HG02852 (cell line): ENCODE measurements around the gene ABLIM3.

ENCODE experiments used
- ATAC-seq: cut with Tn5 transposase; IDR thresholded peaks from one replicate; pipeline ENCODE4 v1.9.1; 2021; ENCODE audit warnings: mild to moderate bottlenecking, moderate library complexity; ENCODE audit not compliant: unreplicated experiment

Gene ABLIM3

DNA sequence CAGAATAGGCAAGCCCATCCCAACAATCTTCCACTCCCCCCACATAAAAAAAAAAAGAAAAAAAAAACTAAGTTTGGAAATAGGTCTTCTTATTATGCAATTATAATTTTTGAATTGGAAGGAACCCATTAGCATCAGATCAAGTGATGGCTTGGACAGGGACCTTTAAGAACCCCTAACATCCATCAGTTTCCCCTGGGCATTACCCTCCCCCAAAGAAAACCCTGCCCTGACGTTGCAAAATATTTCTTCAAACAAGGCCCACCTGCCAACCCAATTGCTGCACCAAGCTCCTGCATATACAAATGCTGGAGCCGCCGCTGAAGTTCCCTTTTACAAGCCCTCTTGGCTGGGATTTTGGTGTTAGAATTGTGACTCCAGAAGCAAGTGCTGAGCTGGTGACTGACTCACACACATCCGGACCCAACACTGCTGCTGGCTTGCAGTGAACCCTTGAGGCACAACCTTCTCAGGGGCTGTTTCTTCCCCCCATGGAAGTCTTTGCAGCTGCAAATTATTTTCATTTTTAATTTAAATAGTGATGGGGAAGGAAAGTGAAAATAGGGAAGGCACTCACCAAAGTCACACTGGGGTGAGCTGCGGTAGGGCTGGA lies 74.3 kb downstream of the ABLIM3 start:
- ATAC-seq, result no peak

DNA sequence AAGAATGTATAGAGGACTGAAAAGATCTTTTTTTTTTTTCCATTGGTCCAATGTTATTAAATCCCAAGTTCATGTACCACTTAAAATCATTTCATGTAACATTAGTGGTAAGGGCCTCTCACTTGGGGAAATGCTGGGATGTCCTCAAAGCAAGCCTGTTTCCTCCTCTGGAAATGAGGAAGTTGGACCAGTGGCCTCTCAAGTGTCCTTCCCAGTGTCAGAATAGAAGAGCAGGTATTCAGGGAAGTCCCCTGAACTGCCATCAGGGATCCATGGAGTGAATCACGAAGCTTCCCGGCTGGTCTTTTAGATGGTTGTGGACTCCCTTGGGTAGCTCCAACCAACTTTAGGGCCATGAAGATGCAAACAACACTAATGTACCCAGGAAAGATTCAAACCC lies 75.2 kb downstream of the ABLIM3 start:
- ATAC-seq, result no peak

GRCh38 chr5:149217096-149217802 lies 76.0 kb downstream of the ABLIM3 start:
- no peak for ATAC-seq

GRCh38 chr5:149217803-149218155 lies 76.5 kb downstream of the ABLIM3 start:
- no peak for ATAC-seq

DNA sequence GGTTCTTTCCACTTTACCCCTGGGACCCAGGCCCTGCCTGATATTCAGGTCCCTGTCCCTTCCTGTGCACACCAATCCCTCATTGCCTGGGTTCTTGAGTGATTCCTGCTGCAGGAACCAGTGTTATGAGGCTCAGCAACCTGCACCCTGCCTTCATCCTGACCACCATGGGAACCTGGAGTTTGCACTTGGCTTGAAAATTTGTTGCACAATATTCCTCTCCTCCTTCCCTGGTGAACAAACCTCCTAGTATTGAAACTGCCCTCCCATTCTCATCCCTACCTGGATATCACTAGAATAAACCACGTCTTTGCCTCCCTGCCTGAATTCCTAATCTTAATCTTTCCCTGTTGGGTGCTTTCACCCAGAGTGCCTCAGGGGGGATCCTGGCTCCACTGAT lies 78.3 kb downstream of the ABLIM3 start:
- no peak for ATAC-seq

DNA sequence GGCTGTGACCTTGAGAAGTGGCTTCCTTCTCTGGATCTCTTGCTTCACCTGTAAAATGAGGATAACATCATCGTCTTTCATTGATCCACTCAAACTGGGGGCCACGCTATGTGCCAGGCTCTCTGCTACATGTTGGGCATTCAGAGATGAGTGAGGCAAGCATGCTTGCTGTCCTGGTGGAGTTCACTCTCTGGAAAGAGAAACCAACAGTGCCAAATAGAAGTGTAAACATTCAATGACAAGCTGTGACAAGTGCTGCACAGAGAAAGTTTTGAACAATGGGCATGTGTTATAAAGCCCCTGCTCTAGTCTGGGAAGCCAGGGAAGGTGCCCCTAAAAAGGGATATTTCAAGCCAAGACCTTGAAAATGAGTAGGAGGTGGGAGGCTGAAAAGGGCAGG lies 79.5 kb downstream of the ABLIM3 start:
- ATAC-seq, result no peak

GRCh38 chr5:149221326-149221725 lies 80.0 kb downstream of the ABLIM3 start:
- no peak for ATAC-seq

DNA sequence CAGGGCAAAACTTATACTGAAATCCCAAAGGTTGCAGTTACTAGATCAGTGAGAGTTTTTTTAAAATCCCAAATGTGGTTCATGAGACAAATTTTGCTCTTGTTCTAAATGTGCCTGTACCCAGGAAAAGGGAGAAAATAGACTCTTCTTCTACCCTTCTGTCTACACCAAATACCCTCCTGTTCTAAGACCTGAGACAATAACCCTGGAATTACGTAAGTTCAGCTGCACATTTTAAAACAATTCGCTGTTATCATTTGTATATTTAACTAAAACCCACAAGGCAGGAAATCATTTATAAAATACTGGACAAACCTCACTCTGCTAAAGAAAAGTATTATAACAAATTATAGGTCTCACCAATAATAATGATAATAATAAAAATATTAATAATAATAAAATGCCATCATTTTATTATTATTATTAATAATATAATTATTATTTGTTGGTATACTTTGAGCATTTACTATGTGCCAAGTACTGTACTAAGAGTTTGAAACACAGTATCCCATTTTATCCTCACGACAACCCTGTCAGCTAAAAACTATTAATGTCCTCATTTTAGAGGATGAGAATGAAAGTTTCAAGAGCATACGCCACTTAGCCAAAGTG lies 80.5 kb downstream of the ABLIM3 start:
- ATAC-seq, result no peak

DNA sequence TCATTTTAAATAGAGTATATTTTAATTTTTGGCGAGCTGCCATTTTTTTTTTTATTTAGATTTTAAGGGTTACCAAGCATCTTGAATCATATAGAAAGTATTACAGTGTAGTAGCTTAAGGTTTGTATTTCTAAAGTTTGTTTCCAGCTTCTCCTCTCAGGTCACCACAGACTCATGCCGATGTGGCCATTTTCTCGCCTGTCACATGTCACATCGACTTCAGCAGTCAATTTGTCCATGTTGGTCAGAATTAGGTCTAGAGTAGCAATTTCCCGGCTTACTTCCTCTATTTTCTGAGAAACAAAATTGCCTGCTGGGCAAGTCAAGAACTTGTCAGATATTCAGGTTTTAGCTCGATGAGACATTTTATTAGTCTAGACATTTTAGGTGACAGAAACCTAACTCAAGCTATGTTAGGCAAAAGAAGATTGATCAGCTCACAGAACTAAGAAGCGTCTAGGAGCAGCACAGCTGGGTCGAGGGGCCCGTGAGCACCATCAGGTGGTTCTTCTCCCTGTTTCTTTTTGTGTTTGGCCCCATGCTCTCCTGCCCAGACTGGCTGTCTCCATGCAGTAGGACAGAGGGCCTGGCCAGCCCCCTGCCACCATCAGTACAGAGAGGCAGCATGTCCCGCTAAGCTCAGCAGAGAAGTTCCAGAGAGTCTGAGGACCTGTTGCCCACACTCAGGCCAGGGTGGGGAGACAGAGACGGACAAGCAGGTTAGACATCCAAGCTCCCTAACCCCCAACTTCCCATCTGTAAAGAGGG lies 82.0 kb downstream of the ABLIM3 start:
- ATAC-seq, result no peak

DNA sequence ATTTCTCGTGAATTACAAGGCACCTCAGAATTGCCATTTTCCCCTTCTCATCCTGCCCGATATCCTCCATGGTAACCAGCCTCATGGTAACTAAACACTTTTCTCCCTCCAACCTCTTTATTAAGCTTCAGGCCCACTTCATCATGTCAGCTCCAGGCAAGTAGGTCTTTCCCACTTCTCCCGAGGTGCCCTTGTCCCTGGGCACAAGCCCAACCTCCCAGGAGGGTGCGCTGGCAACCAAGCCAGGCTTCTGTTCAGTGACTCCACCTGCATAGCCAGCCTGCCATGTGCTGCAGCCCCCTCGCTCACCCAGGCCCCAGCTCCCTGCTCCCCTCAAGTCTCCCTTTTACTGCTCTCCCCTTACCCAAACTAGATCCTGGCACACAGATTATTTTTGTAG lies 83.0 kb downstream of the ABLIM3 start:
- no peak for ATAC-seq

GRCh38 chr5:149227168-149227826 lies 86.0 kb downstream of the ABLIM3 start:
- no peak for ATAC-seq

DNA sequence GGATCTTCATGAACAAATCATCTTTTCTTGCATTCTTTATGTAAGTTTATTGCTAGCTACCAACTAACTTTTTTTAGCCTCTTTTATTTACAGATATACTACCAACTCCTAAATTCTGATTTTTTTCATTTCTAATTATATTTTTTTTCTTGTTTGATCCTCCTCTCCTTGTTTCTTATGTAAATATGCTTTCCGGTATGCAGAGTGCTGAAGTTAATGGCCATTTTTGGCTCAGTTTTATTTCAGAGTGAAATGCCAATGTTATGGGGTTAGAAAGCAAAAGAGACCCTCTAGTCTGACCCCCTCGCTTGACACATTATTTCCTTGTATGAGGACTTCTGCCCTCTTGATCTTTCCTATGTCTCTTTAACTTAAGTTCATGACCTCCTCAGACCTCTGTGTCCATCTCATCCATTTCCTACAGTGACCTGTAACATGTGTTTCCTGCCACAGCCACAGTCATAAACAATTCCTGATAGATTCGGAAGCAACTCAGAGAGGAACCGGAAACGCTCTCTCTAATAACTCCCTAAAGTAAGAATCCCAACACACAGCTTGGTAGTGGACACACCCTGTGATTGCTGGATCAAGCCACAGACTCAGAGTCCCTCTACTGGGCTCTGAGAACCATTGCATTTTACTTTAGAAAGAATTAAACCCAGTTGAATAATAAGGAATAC lies 87.5 kb downstream of the ABLIM3 start:
- no peak for ATAC-seq

DNA sequence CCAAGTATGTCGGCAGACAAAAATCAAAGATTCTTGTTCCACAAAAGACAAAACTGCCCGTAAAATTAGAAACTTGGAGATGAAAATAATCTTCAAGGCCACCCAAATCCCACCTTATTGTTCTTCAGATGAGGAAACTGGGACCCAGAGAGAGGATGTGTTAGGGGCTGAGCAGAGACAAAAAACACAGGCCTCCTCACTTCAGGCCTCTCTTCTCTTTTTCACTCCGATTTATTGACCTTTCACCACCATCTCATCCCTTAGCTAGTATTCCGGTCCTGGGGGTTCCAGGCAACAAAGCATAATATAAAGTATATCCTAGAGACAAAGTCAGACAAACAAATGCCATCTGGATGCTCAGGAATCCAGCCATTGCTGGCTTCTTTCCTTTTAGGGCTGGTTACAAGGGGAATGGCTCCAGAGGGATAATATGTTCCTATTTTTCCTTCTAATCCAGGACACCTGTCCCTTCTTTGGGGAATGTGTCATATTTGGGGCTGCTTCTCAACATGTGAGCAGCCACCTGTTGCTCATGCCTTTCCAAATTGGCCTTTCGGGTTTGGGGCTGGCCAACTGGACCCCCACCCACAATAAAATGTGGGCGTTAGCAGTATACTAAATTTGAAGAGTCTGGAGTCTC lies 88.1 kb downstream of the ABLIM3 start:
- ATAC-seq, result no peak

GRCh38 chr5:149235841-149236240 lies 94.5 kb downstream of the ABLIM3 start:
- no peak for ATAC-seq

GRCh38 chr5:149237662-149238061 lies 96.4 kb downstream of the ABLIM3 start:
- no peak for ATAC-seq

DNA sequence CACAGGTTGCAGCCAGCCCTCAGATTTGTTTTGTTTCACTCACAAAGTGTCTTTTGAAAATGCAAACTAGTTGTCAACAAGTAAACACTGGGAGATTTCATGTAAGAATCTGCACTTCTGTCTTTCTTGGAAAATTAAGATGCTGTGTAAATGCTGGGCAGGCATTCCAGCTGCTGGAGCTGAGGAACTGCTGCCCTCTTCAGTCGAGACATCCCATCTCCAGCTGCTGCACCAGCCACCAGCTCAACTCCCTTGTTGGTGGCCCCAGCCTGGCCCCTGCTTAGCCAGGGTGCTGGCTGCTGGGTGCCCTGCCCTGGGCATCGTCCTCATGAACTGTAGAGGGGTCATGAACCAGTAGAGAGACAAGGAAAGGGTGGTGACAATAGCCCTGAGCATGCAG lies 97.2 kb downstream of the ABLIM3 start:
- ATAC-seq, result no peak

- no peak for ATAC-seq
Observed at GRCh38 chr5:149239917-149240316, 98.6 kb downstream of the ABLIM3 start.

DNA sequence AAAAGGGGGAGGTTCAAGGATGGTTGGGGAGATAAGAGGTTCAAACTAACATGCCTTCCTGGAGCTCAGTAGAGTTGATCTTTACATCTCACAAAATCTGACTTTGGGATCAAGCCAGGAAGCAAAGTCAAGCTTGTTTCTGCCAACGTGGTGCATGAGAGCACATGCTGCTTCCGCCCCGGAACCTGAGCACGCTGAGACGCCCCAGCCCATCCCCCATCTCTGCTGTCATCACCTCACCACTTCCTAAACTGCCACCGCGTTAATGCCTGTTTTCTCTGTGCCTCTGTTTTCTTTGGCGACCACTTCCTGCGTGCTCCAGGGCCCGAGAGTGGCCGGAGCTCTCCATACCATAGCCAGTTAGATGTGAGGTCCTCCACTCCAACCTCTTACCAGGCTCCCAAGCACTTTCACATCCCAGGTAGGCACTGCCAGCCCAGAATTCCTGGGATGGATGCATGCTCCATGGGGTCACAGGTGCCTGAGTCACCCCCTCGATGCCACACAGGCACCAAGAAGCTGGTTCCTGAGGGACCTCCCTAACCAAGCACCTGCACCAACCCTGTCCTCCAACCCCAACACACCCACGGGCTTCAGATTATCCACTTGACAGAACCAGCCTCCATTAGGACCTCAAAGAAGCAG lies 99.2 kb downstream of the ABLIM3 start:
- ATAC-seq, result no peak

- ATAC-seq, result no peak
Observed at GRCh38 chr5:149242339-149242738, 101.0 kb downstream of the ABLIM3 start.

GRCh38 chr5:149246906-149247305 lies 105.6 kb downstream of the ABLIM3 start:
- ATAC-seq, result no peak
